Thyroid gland (tissue), 4 donors: ENCODE results near the gene SPINK13. TPM values are rescaled to one million over a fixed set of nuclear protein-coding genes. Genes with fewer than 3 reads are reported as not detected.

Source experiments
- DNase-seq, 2 donors: peaks; one replicate each; pipeline ENCODE4 v3.0.0-alpha.2; 2019
- H3K27ac ChIP-seq, 3 donors: fragments of 200-600 bp; sonication (generic); 1 replicate in 2 of 3; 2 replicates in 1 of 3; pipeline ENCODE4 v1.5.1; 2016 to 2019; ENCODE audit warnings: mild to moderate bottlenecking in 1 of 3, moderate library complexity in 1 of 3
- H3K27me3 ChIP-seq: fragments of 200-600 bp; sonication (generic); one replicate; pipeline ENCODE4 v1.5.1; 2019
- H3K36me3 ChIP-seq, 2 donors: fragments of 200-600 bp; sonication (generic); one replicate each; pipeline ENCODE4 v1.5.1; 2016 to 2019
- H3K4me1 ChIP-seq, 2 donors: fragments of 200-600 bp; sonication (generic); one replicate each; pipeline ENCODE4 v1.5.1; 2017 to 2019
- H3K4me3 ChIP-seq, 3 donors: fragments of 200-600 bp; sonication (generic); replicated peaks in 1 of 3; 1 replicate in 2 of 3; 2 replicates in 1 of 3; pipeline ENCODE4 v1.5.1; 2016; ENCODE audit warnings: mild to moderate bottlenecking in 1 of 3
- H3K9me3 ChIP-seq: fragments of 200-600 bp; sonication (generic); one replicate; pipeline ENCODE4 v1.5.1; 2017
- POLR2A ChIP-seq, 2 donors: fragments of 450-650 bp; IDR thresholded peaks; one replicate each; pipeline ENCODE4 v1.6.1; 2017; ENCODE audit warnings: antibody characterized with exemption in 2 of 2, mild to moderate bottlenecking in 2 of 2, moderate library complexity in 1 of 2
- WGBS, 2 donors: methylation state at CpG; one replicate each; pipeline ENCODE4 v1.1.5; 2017; 5-methylcytosine and 5-hydroxymethylcytosine counted together
- intact Hi-C: fragments of 100-400 bp; cut with DNase I; formaldehyde crosslinking; loops from one replicate; pipeline ENCODE4 v1.15.1; 2023
- total RNA-seq, 4 donors: library from RNA; depleted of rRNA; stranded (reverse); fragments of >200 nt; gene quantifications; one replicate each; pipeline ENCODE4 v1.2.3, GENCODE V29; 2016
- TF ChIP-seq, protein P1 (sequence below), 6 experiments: fragments of 200-600 bp in 3 of 6; fragments of 450-650 bp in 3 of 6; sonication (generic) in 3 of 6; IDR thresholded peaks; one replicate each; pipeline ENCODE4 v1.5.1; 2016 to 2019; ENCODE audit warnings: antibody characterized with exemption in 6 of 6, mild to moderate bottlenecking in 2 of 6, inconsistent platforms in 1 of 6, moderate library complexity in 1 of 6

The SPINK13 gene, protein sequence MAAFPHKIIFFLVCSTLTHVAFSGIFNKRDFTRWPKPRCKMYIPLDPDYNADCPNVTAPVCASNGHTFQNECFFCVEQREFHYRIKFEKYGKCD
- total RNA-seq = not detected

DNA sequence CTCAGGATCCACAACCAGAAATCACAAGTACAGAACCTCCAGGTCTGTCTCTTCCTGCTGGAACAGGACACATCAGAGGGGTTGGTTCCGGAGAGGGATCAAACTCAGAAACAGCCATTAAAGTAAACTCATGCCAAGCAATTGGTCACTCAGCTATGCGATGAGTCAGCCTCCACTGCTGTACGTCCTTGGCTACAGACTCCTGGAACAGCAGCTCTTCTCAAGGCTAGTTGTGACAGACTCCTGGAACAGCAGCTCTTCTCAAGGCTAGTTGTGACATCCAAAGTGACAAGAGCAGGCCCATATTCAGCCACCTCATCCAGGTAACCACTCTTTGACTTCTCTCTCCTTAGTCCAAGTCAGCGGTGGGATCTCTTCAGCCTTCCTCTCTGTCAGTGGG, at the start of gene SPINK13:
SPINK13 (plus strand) TSS at position 229 of the 400 bp plus-strand sequence. CDS start 1,279 bp downstream, outside the sequence.
- no peak within 1 kb of the TSS for H3K27ac ChIP-seq
- H3K4me3 ChIP-seq = no peak within 1 kb of the TSS
- WGBS, 2 donors = 58 to 79% methylated on average over 4 of the region's 4 CpGs
- no peaks in the 10 kb centered on the region for H3K36me3 ChIP-seq
- DNase-seq = peak; percentile 7 to 30
- no peaks in the 10 kb centered on the region for H3K27me3 ChIP-seq
- no peaks in the 10 kb centered on the region for H3K4me1 ChIP-seq
- H3K9me3 ChIP-seq = peaks cover 4% of the 10 kb centered on the region
- no peak for TF ChIP-seq POLR2A (IDR thresholded peaks at IDR 0.05)
- TF ChIP-seq, protein P1, sequence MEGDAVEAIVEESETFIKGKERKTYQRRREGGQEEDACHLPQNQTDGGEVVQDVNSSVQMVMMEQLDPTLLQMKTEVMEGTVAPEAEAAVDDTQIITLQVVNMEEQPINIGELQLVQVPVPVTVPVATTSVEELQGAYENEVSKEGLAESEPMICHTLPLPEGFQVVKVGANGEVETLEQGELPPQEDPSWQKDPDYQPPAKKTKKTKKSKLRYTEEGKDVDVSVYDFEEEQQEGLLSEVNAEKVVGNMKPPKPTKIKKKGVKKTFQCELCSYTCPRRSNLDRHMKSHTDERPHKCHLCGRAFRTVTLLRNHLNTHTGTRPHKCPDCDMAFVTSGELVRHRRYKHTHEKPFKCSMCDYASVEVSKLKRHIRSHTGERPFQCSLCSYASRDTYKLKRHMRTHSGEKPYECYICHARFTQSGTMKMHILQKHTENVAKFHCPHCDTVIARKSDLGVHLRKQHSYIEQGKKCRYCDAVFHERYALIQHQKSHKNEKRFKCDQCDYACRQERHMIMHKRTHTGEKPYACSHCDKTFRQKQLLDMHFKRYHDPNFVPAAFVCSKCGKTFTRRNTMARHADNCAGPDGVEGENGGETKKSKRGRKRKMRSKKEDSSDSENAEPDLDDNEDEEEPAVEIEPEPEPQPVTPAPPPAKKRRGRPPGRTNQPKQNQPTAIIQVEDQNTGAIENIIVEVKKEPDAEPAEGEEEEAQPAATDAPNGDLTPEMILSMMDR (IDR thresholded peaks at IDR 0.05) = no peak
- intact Hi-C loops = no loop called here

DNA sequence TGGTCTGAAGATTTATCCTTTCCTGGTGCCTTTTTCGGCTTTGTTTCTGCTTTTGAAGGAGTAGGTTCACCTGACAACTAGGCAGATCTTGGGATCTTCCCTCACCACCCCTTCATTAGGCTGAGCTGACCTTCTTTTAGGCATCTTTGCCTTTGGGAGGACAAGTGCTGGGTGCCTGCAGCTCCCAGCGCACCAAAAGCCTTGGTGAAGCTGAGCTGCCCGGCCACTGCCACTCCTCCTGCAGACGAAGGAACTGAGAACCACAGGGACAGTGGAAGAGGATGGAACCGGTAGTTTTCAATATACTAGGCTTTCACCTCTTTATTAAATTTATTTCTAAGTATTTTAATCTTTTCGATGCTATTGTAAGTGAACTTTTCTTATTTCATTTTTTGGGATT, 47.1 kb upstream of the SPINK13 start:
- intact Hi-C loops = no loop called here
- TF ChIP-seq POLR2A (IDR thresholded peaks at IDR 0.05) = no peak
- TF ChIP-seq, protein P1 (IDR thresholded peaks at IDR 0.05) = no peak
- WGBS, 2 donors = 80 to 82% methylated on average over 6 of the region's 6 CpGs

DNA sequence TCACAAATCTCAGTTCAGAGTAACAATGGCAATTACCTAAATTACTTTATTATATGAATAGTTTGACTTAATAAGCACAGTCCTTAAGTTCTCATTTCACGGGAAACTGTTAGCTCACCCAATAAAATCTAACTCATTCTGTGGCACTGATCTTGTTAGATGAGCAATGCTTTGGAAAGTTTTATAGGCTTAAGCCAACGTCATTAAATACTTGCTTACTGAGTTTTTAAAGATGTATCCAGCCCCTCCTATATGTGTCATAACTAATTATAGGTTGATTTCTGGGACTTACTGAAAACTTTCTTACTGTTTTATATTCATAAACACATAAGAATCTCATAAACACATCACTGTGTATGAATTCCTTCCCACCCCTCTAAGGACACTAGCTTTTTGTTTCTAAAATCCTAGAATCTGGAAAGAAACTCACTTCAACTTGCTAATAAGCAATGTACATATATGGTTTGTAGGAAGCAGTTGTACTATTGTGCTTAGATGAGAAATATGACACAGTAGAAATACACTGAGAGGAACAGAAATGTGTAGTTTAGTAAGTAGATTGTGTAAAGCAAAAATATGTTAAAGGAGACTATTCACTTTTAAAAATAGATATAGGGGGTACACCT, 44.4 kb upstream of the SPINK13 start:
- H3K4me3 ChIP-seq = no peak overlapping the region
- intact Hi-C loops = no loop called here
- no peaks in the 10 kb centered on the region for H3K4me1 ChIP-seq
- H3K9me3 ChIP-seq = no peaks in the 10 kb centered on the region
- no peak overlapping the region for H3K27ac ChIP-seq
- no peaks in the 10 kb centered on the region for H3K36me3 ChIP-seq
- DNase-seq = no peak
- H3K27me3 ChIP-seq = no peaks in the 10 kb centered on the region
- no peak for TF ChIP-seq POLR2A (IDR thresholded peaks at IDR 0.05)
- TF ChIP-seq, protein P1 (IDR thresholded peaks at IDR 0.05) = no peak
- WGBS, 2 donors = 69 to 75% methylated on average over 2 of the region's 2 CpGs

More for the DNA sequence above, 47.1 kb upstream of the SPINK13 start:
- H3K27ac ChIP-seq = no peak overlapping the region
- H3K9me3 ChIP-seq = no peaks in the 10 kb centered on the region
- H3K4me1 ChIP-seq = no peaks in the 10 kb centered on the region
- no peak overlapping the region for H3K4me3 ChIP-seq
- no peak for DNase-seq
- H3K27me3 ChIP-seq = no peaks in the 10 kb centered on the region
- H3K36me3 ChIP-seq = no peaks in the 10 kb centered on the region

DNA sequence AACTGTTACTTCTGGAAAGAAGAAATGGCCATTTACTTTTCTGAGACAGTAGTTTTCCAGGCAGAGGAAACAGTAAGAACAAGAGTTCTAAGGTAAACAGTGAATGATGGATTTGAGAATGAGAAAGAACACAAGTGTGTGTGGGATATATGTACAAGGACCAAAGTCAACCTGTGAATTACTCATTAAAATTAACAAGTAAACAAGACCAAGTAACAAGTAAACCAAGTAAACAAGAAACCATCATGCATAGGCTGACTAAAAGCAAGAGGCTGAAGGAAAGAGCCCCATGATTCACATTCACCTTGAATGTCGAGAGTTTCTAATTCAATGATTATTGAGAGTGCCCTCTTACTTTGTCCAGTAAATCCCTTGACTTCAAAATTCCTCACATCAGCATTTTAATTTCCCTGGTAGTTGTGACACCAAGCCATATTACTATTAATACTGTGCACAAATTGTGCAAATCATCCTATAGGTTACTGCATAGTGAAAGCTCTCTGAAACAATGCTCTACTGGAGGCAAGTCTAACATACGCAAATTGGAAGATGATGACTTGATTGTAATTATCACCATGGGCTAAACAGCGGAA, 40.1 kb upstream of the SPINK13 start:
- H3K4me3 ChIP-seq = no peak overlapping the region
- H3K4me1 ChIP-seq = no peaks in the 10 kb centered on the region
- H3K9me3 ChIP-seq = no peaks in the 10 kb centered on the region
- no peak overlapping the region for H3K27ac ChIP-seq
- DNase-seq = no peak
- TF ChIP-seq, protein P1 (IDR thresholded peaks at IDR 0.05) = no peak
- no peak for TF ChIP-seq POLR2A (IDR thresholded peaks at IDR 0.05)
- intact Hi-C loops = no loop called here
- no peaks in the 10 kb centered on the region for H3K27me3 ChIP-seq
- no peaks in the 10 kb centered on the region for H3K36me3 ChIP-seq
- WGBS, 2 donors = 89 to 93% methylated on average over 3 of the region's 3 CpGs

DNA sequence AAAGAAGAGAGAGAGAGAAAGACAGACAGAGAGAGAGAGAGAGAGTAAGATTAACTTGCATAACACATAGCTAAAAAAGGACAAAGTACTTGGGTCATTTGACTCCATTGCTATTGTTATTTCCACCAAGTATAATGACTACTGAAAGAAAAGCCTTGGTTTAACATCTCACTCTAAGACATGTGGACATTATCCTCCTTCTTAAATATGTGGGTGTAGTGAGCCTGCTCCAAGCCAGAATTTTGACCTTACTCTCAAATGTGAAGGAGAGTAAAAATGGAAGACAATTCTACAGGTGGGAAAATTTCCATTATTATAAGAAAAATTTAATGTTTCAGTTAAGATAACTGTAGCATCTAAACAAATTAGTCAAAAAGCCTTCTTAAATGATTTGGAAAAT, 38.8 kb upstream of the SPINK13 start:
- no peaks in the 10 kb centered on the region for H3K36me3 ChIP-seq
- DNase-seq = no peak
- intact Hi-C loops = no loop called here
- no peak overlapping the region for H3K27ac ChIP-seq
- H3K9me3 ChIP-seq = no peaks in the 10 kb centered on the region
- TF ChIP-seq, protein P1 (IDR thresholded peaks at IDR 0.05) = no peak
- no peak for TF ChIP-seq POLR2A (IDR thresholded peaks at IDR 0.05)
- no peaks in the 10 kb centered on the region for H3K27me3 ChIP-seq
- H3K4me3 ChIP-seq = no peak overlapping the region
- no peaks in the 10 kb centered on the region for H3K4me1 ChIP-seq
